ENCODE results near the gene PEX26. TPM values are rescaled to one million over a fixed set of nuclear protein-coding genes. Genes with fewer than 3 reads are reported as not detected.

Gene PEX26
- total RNA-seq, 6 experiments from 2014 or later, result 22.7 to 42.5 (median 25.0) TPM

GRCh38 chr22:18147791-18148190, 70.0 kb downstream of the PEX26 start:
- Histone ChIP-seq H3K4me3 (no peak overlapping the region), H3K27ac (peak overlapping the region in 2 of 3 donors; percentile 86 to 88), H3K9me3 (no peaks in the 10 kb centered on the region), H3K27me3 (no peaks in the 10 kb centered on the region), H3K4me1 (peaks cover 0 to 18% (median 6%) of the 10 kb centered on the region in 4 donors), H3K36me3 (no peaks in the 10 kb centered on the region)
- intact Hi-C loops (cut with DNase I), result no loop called here
- 88% methylated on average over 4 of the region's 5 CpGs for WGBS (ENCODE audit: insufficient coverage, low coverage, low lambda C conversion rate, missing lambda C conversion rate)
- DNase-seq (no peak), ATAC-seq (no peak)
- TF ChIP-seq POLR2A (IDR thresholded peaks at IDR 0.05), result no peak
- TF ChIP-seq, protein P1, sequence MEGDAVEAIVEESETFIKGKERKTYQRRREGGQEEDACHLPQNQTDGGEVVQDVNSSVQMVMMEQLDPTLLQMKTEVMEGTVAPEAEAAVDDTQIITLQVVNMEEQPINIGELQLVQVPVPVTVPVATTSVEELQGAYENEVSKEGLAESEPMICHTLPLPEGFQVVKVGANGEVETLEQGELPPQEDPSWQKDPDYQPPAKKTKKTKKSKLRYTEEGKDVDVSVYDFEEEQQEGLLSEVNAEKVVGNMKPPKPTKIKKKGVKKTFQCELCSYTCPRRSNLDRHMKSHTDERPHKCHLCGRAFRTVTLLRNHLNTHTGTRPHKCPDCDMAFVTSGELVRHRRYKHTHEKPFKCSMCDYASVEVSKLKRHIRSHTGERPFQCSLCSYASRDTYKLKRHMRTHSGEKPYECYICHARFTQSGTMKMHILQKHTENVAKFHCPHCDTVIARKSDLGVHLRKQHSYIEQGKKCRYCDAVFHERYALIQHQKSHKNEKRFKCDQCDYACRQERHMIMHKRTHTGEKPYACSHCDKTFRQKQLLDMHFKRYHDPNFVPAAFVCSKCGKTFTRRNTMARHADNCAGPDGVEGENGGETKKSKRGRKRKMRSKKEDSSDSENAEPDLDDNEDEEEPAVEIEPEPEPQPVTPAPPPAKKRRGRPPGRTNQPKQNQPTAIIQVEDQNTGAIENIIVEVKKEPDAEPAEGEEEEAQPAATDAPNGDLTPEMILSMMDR (IDR thresholded peaks at IDR 0.05), result no peak

DNA sequence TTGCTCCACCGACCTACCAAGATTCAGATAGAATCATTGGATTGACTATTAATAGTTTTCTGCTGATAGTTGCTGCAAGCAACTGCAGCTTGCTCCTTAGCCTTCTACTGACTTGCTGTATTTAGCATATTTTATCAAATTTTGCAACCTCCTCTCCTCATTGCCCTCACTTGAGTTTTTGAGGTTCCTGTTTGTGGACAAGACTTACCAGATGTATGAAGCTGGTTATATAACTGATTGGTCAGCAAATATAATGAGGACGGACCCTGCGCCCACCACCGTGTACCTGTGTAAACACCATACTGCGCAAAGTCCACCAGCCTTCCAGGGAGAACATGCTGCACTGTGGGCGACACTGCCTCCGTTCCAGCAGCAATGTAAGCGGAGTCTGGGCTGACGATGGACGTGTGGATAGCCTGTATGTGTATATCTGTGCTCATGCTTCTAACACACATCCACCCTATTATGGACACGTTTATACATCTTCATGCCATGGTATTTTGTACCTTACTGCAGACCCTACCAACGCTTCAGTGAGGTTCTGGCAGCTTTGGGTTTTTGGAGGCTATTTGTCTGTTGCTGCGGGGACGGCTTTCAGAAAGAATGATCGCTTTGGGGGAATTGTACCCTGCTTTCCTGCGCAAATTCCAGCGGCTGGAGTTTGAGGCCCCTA, 70.6 kb downstream of the PEX26 start:
- H3K4me3 ChIP-seq, result peak overlapping the region; percentile 65 to 68 (median 67)
- intact Hi-C loops (cut with DNase I), result no loop called here
- no peaks in the 10 kb centered on the region for H3K36me3 ChIP-seq
- peak; percentile 35 for TF ChIP-seq POLR2A (IDR thresholded peaks at IDR 0.05)
- TF ChIP-seq, protein P1 (IDR thresholded peaks at IDR 0.05), result no peak
- 38% methylated on average over 15 of the region's 17 CpGs for WGBS (ENCODE audit: insufficient coverage, low coverage, low lambda C conversion rate, missing lambda C conversion rate)
- no peaks in the 10 kb centered on the region for H3K9me3 ChIP-seq
- H3K27me3 ChIP-seq, result no peaks in the 10 kb centered on the region
- ATAC-seq (peak; percentile 38 to 71 (median 48)), DNase-seq (peak in 2 of 3 donors; percentile 45 to 72)
- H3K27ac ChIP-seq, result peak overlapping the region in 2 of 3 donors; percentile 86 to 88
- peaks cover 0 to 18% (median 6%) of the 10 kb centered on the region in 4 donors for H3K4me1 ChIP-seq

GRCh38 chr22:18152519-18152918, 74.7 kb downstream of the PEX26 start:
- Histone ChIP-seq H3K27ac (no peak overlapping the region), H3K27me3 (no peaks in the 10 kb centered on the region), H3K9me3 (no peaks in the 10 kb centered on the region), H3K4me3 (no peak overlapping the region), H3K36me3 (no peaks in the 10 kb centered on the region), H3K4me1 (peaks cover 0 to 18% (median 3%) of the 10 kb centered on the region in 4 donors)
- intact Hi-C loops (cut with DNase I), result no loop called here
- WGBS (ENCODE audit: insufficient coverage, low coverage, low lambda C conversion rate, missing lambda C conversion rate), result 78% methylated on average over 5 of the region's 8 CpGs
- TF ChIP-seq, protein P1 (IDR thresholded peaks at IDR 0.05), result no peak
- no peak for TF ChIP-seq POLR2A (IDR thresholded peaks at IDR 0.05)
- ATAC-seq, result no peak
- no peak for DNase-seq

- ATAC-seq (no peak), DNase-seq (no peak)
- no peak for TF ChIP-seq POLR2A (IDR thresholded peaks at IDR 0.05)
- TF ChIP-seq, protein P1 (IDR thresholded peaks at IDR 0.05), result no peak
- intact Hi-C loops (cut with DNase I), result no loop called here
- H3K4me1 ChIP-seq, result peaks cover 0 to 6% (median 2%) of the 10 kb centered on the region in 4 donors
- no peaks in the 10 kb centered on the region for H3K9me3 ChIP-seq
- no peaks in the 10 kb centered on the region for H3K27me3 ChIP-seq
- no peak overlapping the region for H3K4me3 ChIP-seq
- H3K36me3 ChIP-seq, result no peaks in the 10 kb centered on the region
- no CpG with 5 or more reads among the region's 8 CpGs for WGBS (ENCODE audit: insufficient coverage, low coverage, low lambda C conversion rate, missing lambda C conversion rate)
- no peak overlapping the region for H3K27ac ChIP-seq
Measured at GRCh38 chr22:18154821-18155390, 77.1 kb downstream of the PEX26 start.

Small RNAs within 50 kb of the gene (small RNA-seq; reads per million reads assigned to genes)
- 0 reads per million in 2 experiments for gene AC016027.5

Other genes starting within 250 kb of the PEX26 start
- 10 to 100 TPM; 31.5 to 61.8 (median 48.2) TPM for gene MICAL3, start 53.4 kb upstream of the PEX26 start, total RNA-seq
- gene TUBA8, start 32.8 kb downstream of the PEX26 start, total RNA-seq, result 1 to 10 TPM in 4 of 6 experiments, under 1 TPM in 2; 0.58 to 4.8 (median 1.7) TPM
- gene USP18, start 72.2 kb downstream of the PEX26 start, total RNA-seq, result 1 to 10 TPM; 3.2 to 8.9 (median 4.6) TPM

All from right lobe of liver (tissue), 6 donors.